MM.1S (cell line): ENCODE results near the gene OR10K2.

Source experiments
- CTCF ChIP-seq: fragments of 300-600 bp; sonication (generic); IDR thresholded peaks from 2 replicates; pipeline ENCODE4 v1.5.1; 2016; ENCODE audit warnings: antibody characterized with exemption, low read length, mixed read lengths
- EZH2 ChIP-seq: fragments of 300-600 bp; sonication (generic); optimal IDR thresholded peaks from 2 replicates; pipeline ENCODE3; 2017; ENCODE audit warnings: low read depth, mild to moderate bottlenecking, antibody characterized with exemption, low read length, mixed read lengths
- EZH2phosphoT487 ChIP-seq: fragments of 300-600 bp; sonication (generic); IDR thresholded peaks from 2 replicates; pipeline ENCODE4 v1.6.1; 2018; ENCODE audit warnings: antibody characterized with exemption, low read length

- no peak for TF ChIP-seq EZH2
- TF ChIP-seq CTCF = no peak
- no peak for TF ChIP-seq EZH2phosphoT487
Observed at GRCh38 chr1:158422212-158422611, 3.8 kb downstream of the OR10K2 start.
